RWPE2 (cell line): ENCODE results near the gene SETD2.
"Not testable (repeated sequence)": the region's sequence is repeated elsewhere in the genome, so short reads cannot be mapped to it uniquely, and the experiment has no call there.

Source experiments
- ATAC-seq: fragments of 200-7000 bp; cut with Tn5 transposase; 3 replicates; pipeline ENCODE4 v1.9.1; 2021; ENCODE audit warnings: low read depth
- DNase-seq: peaks from one replicate; pipeline ENCODE4 v3.0.0-alpha.2; 2020; ENCODE audit warnings: low spot score
- H3K27ac ChIP-seq: fragments of 450-650 bp; 2 replicates; pipeline ENCODE4 v1.5.1; 2017; ENCODE audit warnings: mild to moderate bottlenecking; ENCODE audit not compliant: poor library complexity, severe bottlenecking
- H3K27me3 ChIP-seq: fragments of 250-450 bp; sonication (Bioruptor Pico); 2 replicates; pipeline ENCODE4 v1.5.1; 2021; ENCODE audit warnings: mild to moderate bottlenecking, moderate library complexity; ENCODE audit not compliant: insufficient read depth, poor library complexity, severe bottlenecking
- H3K36me3 ChIP-seq: fragments of 250-450 bp; sonication (Bioruptor Pico); 2 replicates; pipeline ENCODE4 v1.5.1; 2020; ENCODE audit warnings: low read depth, mild to moderate bottlenecking, moderate library complexity
- H3K4me1 ChIP-seq: fragments of 250-450 bp; sonication (Bioruptor Pico); 2 replicates; pipeline ENCODE4 v1.5.1; 2021; ENCODE audit warnings: mild to moderate bottlenecking, moderate library complexity; ENCODE audit not compliant: insufficient read depth, poor library complexity, severe bottlenecking
- H3K4me3 ChIP-seq: fragments of 250-450 bp; sonication (Bioruptor Pico); 2 replicates; pipeline ENCODE4 v1.5.1; 2021; ENCODE audit warnings: mild to moderate bottlenecking, moderate library complexity; ENCODE audit not compliant: severe bottlenecking
- H3K9me3 ChIP-seq: fragments of 250-450 bp; sonication (Bioruptor Pico); 2 replicates; pipeline ENCODE4 v1.5.1; 2021; ENCODE audit warnings: mild to moderate bottlenecking, moderate library complexity; ENCODE audit not compliant: severe bottlenecking
- TF ChIP-seq, protein P1 (sequence below): fragments of 450-650 bp; IDR thresholded peaks from one replicate; pipeline ENCODE4 v1.5.1; 2017; ENCODE audit warnings: mild to moderate bottlenecking, moderate library complexity; ENCODE audit not compliant: poor library complexity, severe bottlenecking

SETD2 gene

DNA sequence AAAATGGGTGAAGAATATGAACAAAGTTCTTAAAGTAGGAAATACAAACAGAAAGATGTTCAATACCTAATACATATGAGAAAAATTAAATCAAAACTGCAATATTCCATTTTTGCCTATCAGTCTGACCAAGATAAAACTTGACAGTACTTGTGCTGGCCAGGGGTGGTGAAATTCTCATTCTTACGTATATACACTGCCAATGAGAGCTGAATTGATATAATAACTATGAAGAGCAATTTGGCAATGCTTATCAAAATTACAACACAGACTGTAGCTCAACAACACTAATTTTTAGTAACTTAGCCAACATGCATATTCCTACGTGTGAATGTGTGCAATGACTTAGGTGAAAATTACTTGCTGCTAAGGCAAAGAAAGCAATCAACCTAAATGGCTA, 90.2 kb downstream of the SETD2 start:
- Histone ChIP-seq H3K9me3 (no peaks in the 10 kb centered on the region), H3K4me1 (no peaks in the 10 kb centered on the region), H3K27me3 (no peaks in the 10 kb centered on the region), H3K4me3 (no peak overlapping the region), H3K27ac (no peak overlapping the region), H3K36me3 (peaks cover 48% of the 10 kb centered on the region)
- no peak for ATAC-seq
- TF ChIP-seq, protein P1, sequence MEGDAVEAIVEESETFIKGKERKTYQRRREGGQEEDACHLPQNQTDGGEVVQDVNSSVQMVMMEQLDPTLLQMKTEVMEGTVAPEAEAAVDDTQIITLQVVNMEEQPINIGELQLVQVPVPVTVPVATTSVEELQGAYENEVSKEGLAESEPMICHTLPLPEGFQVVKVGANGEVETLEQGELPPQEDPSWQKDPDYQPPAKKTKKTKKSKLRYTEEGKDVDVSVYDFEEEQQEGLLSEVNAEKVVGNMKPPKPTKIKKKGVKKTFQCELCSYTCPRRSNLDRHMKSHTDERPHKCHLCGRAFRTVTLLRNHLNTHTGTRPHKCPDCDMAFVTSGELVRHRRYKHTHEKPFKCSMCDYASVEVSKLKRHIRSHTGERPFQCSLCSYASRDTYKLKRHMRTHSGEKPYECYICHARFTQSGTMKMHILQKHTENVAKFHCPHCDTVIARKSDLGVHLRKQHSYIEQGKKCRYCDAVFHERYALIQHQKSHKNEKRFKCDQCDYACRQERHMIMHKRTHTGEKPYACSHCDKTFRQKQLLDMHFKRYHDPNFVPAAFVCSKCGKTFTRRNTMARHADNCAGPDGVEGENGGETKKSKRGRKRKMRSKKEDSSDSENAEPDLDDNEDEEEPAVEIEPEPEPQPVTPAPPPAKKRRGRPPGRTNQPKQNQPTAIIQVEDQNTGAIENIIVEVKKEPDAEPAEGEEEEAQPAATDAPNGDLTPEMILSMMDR = no peak
- DNase-seq = no peak

DNA sequence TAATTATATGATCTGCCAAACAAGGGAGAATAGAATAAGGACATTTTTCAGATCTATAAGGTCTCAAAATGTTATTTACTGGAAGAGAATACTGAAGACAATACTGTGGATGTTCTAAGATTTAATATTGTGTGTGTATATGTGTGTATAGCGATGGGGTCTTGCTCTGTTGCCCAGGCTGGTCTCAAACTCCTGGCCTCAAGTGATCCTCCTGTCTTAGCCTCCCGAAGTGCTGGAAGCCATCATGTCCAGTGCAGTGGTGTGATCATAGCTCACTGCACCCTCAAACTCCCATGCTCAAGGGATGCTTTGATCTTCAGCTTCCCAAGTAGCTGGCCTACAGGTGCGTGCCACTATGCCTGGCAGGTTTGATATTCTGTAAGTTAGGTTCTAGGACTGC, 93.1 kb downstream of the SETD2 start:
- Histone ChIP-seq H3K27ac (no peak overlapping the region), H3K4me1 (no peaks in the 10 kb centered on the region), H3K9me3 (no peaks in the 10 kb centered on the region), H3K4me3 (no peak overlapping the region), H3K27me3 (no peaks in the 10 kb centered on the region), H3K36me3 (peaks cover 54% of the 10 kb centered on the region)
- TF ChIP-seq, protein P1 = no peak
- no peak for ATAC-seq
- no peak for DNase-seq

DNA sequence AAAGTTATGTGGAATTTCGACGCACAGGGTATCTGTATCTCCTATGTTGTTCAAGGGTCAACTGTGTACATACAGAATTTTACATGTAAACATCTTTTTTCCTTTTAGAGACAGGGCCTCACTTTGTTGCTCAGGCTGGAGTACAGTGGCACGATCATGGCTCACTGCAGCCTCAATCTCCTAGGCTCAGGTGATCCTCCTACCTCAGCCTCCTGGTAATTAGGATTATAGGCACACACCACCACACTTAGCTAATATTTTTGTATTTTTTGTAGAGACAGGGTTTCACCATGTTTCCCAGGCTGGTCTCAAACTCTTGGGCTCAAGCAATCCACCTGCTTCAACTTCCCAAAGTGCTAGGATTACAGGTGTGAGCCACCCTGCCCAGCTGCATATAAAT, 97.7 kb downstream of the SETD2 start:
- not testable (repeated sequence) for H3K4me1 ChIP-seq, H3K27me3 ChIP-seq, DNase-seq, H3K4me3 ChIP-seq, ATAC-seq, H3K27ac ChIP-seq, H3K9me3 ChIP-seq
- peaks cover 43% of the 10 kb centered on the region for H3K36me3 ChIP-seq

DNA sequence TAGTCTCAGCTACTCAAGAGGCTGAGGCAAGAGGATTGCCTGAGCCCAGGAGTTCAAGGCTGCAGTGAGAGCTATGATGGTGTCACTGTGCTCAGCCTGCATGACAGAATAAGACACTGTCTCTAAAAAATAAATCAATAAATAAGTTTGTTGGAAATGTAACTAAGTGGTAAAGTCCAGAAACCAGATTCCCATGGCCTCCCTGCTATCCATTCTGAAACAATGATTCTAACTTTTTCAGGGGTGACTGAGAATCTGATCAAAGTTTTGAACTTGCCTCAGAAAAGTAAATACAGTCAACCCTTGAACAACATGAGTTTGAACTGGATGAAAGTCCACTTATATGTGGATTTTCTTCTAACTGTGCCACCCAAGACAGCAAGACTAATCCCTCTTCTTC, 98.2 kb downstream of the SETD2 start:
- Histone ChIP-seq H3K9me3 (no peaks in the 10 kb centered on the region), H3K27me3 (no peaks in the 10 kb centered on the region), H3K36me3 (peaks cover 42% of the 10 kb centered on the region), H3K4me3 (no peak overlapping the region), H3K27ac (no peak overlapping the region), H3K4me1 (no peaks in the 10 kb centered on the region)
- ATAC-seq (no peak), DNase-seq (no peak)
- TF ChIP-seq, protein P1 = no peak

DNA sequence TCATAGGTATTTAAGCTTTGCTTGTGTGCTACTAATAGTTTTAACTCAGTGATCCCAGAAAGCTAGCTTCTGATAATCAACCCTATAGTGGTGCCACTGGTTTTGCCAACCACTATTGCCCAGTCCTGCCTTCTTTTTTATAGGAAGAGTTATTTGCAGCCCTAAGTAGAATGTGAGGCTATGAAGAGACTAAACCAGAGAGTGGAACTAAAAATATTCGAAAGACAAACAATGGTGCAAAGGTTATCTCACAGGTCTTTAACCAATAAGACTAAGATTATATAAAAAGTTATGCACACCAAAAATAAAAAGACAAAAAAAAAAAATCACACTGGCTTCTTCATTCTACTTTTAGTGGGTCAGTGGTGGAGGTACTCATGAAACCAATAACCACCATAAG, 98.9 kb downstream of the SETD2 start:
- H3K4me3 ChIP-seq = no peak overlapping the region
- TF ChIP-seq, protein P1 = no peak
- no peaks in the 10 kb centered on the region for H3K27me3 ChIP-seq
- H3K9me3 ChIP-seq = no peaks in the 10 kb centered on the region
- H3K36me3 ChIP-seq = peaks cover 35% of the 10 kb centered on the region
- DNase-seq (no peak), ATAC-seq (no peak)
- H3K27ac ChIP-seq = no peak overlapping the region
- H3K4me1 ChIP-seq = no peaks in the 10 kb centered on the region
